GM12878 (cell line): ENCODE results near the gene PKHD1. TPM values are rescaled to one million over a fixed set of nuclear protein-coding genes. Genes with fewer than 3 reads are reported as not detected.
A peak's percentile ranks its signal among the peaks of the same experiment; 100 is the strongest.

ENCODE experiments used
- ATAC-seq: fragments of 200-7000 bp; cut with Tn5 transposase; 3 replicates; pipeline ENCODE4 v1.9.1; 2020; ENCODE audit warnings: mild to moderate bottlenecking, moderate library complexity
- BruUV-seq: library from RNA; stranded (reverse); fragments of 400-500 nt; replicated peaks from 2 replicates; lab custom pipeline; 2021; lab: Mats Ljungman, UMichigan
- CTCF ChIA-PET: fragments of 300-600 bp; sonication (Branson Sonifier 250); formaldehyde crosslinking; extraction: SDS; loops from one replicate; lab custom pipeline; 2021; ENCODE audit warnings: inconsistent platforms; lab: Yijun Ruan, JAX
- POLR2A ChIA-PET: fragments of 350-600 bp; formaldehyde crosslinking; extraction: SDS; loops from one replicate; lab custom pipeline; 2021; ENCODE audit warnings: inconsistent platforms; lab: Charles Lee
- RAD21 ChIA-PET: fragments of 300-600 bp; sonication (Branson Sonifier 250); formaldehyde crosslinking; loops from one replicate; lab custom pipeline; 2023; ENCODE audit warnings: antibody characterized with exemption; ENCODE audit not compliant: unreplicated experiment; lab: Charles Lee
- SMC1A ChIA-PET: fragments of 300-600 bp; sonication (Branson Sonifier 250); formaldehyde crosslinking; loops from one replicate; lab custom pipeline; 2023; ENCODE audit not compliant: unreplicated experiment, uncharacterized antibody; lab: Charles Lee
- DNase-seq: peaks from one replicate; pipeline ENCODE4 v3.0.0-alpha.2; 2011; ENCODE audit warnings: low read depth, low spot score
- FAIRE-seq: peaks from 3 replicates; lab custom pipeline; 2011; peaks lifted over from hg19 to GRCh38; lab: Jason Lieb, UNC
- H2AFZ ChIP-seq: 2 replicates; pipeline ENCODE4 v1.6.0; 2011; ENCODE audit warnings: low read depth, low read length, control low read depth; ENCODE audit not compliant: control insufficient read depth
- H3K27ac ChIP-seq: 2 replicates; pipeline ENCODE4 v1.5.1; 2011; ENCODE audit warnings: control low read depth; ENCODE audit not compliant: control insufficient read depth, insufficient read depth
- H3K27me3 ChIP-seq, 2 experiments: replicated peaks in 1 of 2; 2 replicates each; pipeline versions ENCODE4 v1.6.0 to v1.6.1; 2011; ENCODE audit warnings: low read length in 1 of 2; ENCODE audit not compliant: control insufficient read depth in 2 of 2, insufficient read depth in 2 of 2
- H3K36me3 ChIP-seq, 2 experiments: 2 replicates each; pipeline ENCODE4 v1.5.1; 2011; ENCODE audit warnings: low read length in 1 of 2; ENCODE audit not compliant: control insufficient read depth in 2 of 2, insufficient read depth in 2 of 2
- H3K4me1 ChIP-seq: 2 replicates; pipeline ENCODE4 v1.6.1; 2011; ENCODE audit warnings: mild to moderate bottlenecking, low read length, moderate library complexity, mixed read lengths; ENCODE audit not compliant: control insufficient read depth, insufficient read depth
- H3K4me2 ChIP-seq: 2 replicates; pipeline ENCODE4 v1.6.0; 2011; ENCODE audit warnings: control low read depth; ENCODE audit not compliant: control insufficient read depth, insufficient read depth
- H3K4me3 ChIP-seq: fragments of 200-600 bp; sonication (generic); 2 replicates; pipeline ENCODE4 v1.5.1; 2016
- H3K79me2 ChIP-seq: 2 replicates; pipeline ENCODE4 v1.6.0; 2011; ENCODE audit warnings: low read length; ENCODE audit not compliant: control insufficient read depth, insufficient read depth
- H3K9ac ChIP-seq: 2 replicates; pipeline ENCODE4 v1.8.0; 2011; ENCODE audit warnings: low read length, control low read depth, mixed read lengths; ENCODE audit not compliant: control insufficient read depth, insufficient read depth
- H3K9me3 ChIP-seq: replicated peaks from 3 replicates; pipeline ENCODE4 v1.5.1; 2011; ENCODE audit warnings: mild to moderate bottlenecking, low read length; ENCODE audit not compliant: control insufficient read depth, insufficient read depth
- H4K20me1 ChIP-seq: 2 replicates; pipeline ENCODE4 v1.6.0; 2011; ENCODE audit not compliant: control insufficient read depth, insufficient read depth
- BACH1 ChIP-seq: fragments of 450-650 bp; IDR thresholded peaks from 2 replicates; pipeline ENCODE4 v1.6.1; 2017; ENCODE audit warnings: mild to moderate bottlenecking, borderline replicate concordance
- CEBPB ChIP-seq, 2 experiments: fragments of 150-350 bp in 1 of 2; IDR thresholded peaks; 2 replicates each; pipeline ENCODE4 v1.6.1; 2012 to 2014; ENCODE audit warnings: low read depth in 2 of 2, low read length in 2 of 2, borderline replicate concordance in 1 of 2, inconsistent platforms in 1 of 2
- CHD2 ChIP-seq: IDR thresholded peaks from 2 replicates; pipeline ENCODE4 v1.6.1; 2011; ENCODE audit warnings: low read depth, low read length, improper control_type of control experiment, borderline replicate concordance
- EP300 ChIP-seq, 2 experiments: fragments of 150-350 bp in 1 of 2; IDR thresholded peaks; 2 replicates each; pipeline ENCODE4 v1.6.1; 2011 to 2012; ENCODE audit warnings: low read depth in 2 of 2, low read length in 2 of 2, borderline replicate concordance in 1 of 2, improper control_type of control experiment in 1 of 2, inconsistent platforms in 1 of 2; ENCODE audit not compliant: control insufficient read depth in 1 of 2
- ETV6 ChIP-seq, 2 experiments: fragments of 450-650 bp in 1 of 2; IDR thresholded peaks in 1 of 2; conservative IDR thresholded peaks in 1 of 2; 2 replicates each; pipeline ENCODE4 v1.6.1; 2014; ENCODE audit warnings: antibody characterized with exemption in 1 of 2, borderline replicate concordance in 1 of 2, low read depth in 1 of 2, mild to moderate bottlenecking in 1 of 2, moderate library complexity in 1 of 2
- MTA3 ChIP-seq: IDR thresholded peaks from 2 replicates; pipeline ENCODE4 v1.6.1; 2012; ENCODE audit warnings: low read length, inconsistent platforms, borderline replicate concordance
- MXI1 ChIP-seq: fragments of 150-350 bp; IDR thresholded peaks from 2 replicates; pipeline ENCODE4 v1.6.1; 2011; ENCODE audit warnings: low read depth, mild to moderate bottlenecking, inconsistent platforms, low read length, improper control_type of control experiment
- PAX5 ChIP-seq: IDR thresholded peaks from 2 replicates; pipeline ENCODE4 v1.6.1; 2011; ENCODE audit warnings: low read depth, low read length, borderline replicate concordance
- SIN3A ChIP-seq: IDR thresholded peaks from 2 replicates; pipeline ENCODE4 v1.6.1; 2012; ENCODE audit warnings: low read depth, low read length, improper control_type of control experiment
- TCF7 ChIP-seq: IDR thresholded peaks from 2 replicates; pipeline ENCODE4 v1.6.1; 2014; ENCODE audit warnings: antibody characterized with exemption, borderline replicate concordance
- ZBED1 ChIP-seq: IDR thresholded peaks from 2 replicates; pipeline ENCODE4 v1.6.1; 2016; ENCODE audit warnings: borderline replicate concordance
- ZNF622 ChIP-seq: fragments of 450-650 bp; IDR thresholded peaks from 2 replicates; pipeline ENCODE4 v1.6.1; 2017; ENCODE audit warnings: mild to moderate bottlenecking, inconsistent platforms
- WGBS: methylation state at CpG from one replicate; pipeline ENCODE4 v1.1.6; 2016; ENCODE audit warnings: low lambda C conversion rate; ENCODE audit not compliant: insufficient replicate concordance, insufficient coverage; ENCODE audit errors: missing lambda C conversion rate; 5-methylcytosine and 5-hydroxymethylcytosine counted together
- in situ Hi-C: fragments of 300-500 bp; cut with MboI; formaldehyde crosslinking; loops from 9 replicates; pipeline ENCODE4 v1.14.3; 2018; ENCODE audit warnings: mixed read lengths
- intact Hi-C: fragments of 100-400 bp; cut with micrococcal nuclease; formaldehyde crosslinking; loops from one replicate; pipeline ENCODE4 v1.14.2; 2022; ENCODE audit not compliant: unreplicated experiment
- polyA plus RNA-seq, 11 experiments: library from polyadenylated mRNA; depleted of rRNA in 4 of 11; unstranded in 6 of 11; stranded (reverse) in 5 of 11; fragments of >200 nt; fragmentation: Nextera tagmentation in 4 of 11; fragmentation: Illumina TruSeq in 1 of 11; extraction: Ambion mirVana in 4 of 11; extraction: Trizol in 1 of 11; gene quantifications; 1 replicate in 1 of 11; 2 replicates in 10 of 11; pipeline versions ENCODE4 v1.2.1 to v1.2.3, GENCODE V29; 2011 to 2016; ENCODE audit warnings: inconsistent platforms in 2 of 11, missing spikeins in 2 of 11, low read depth in 1 of 11
- total RNA-seq, 4 experiments: library from RNA; depleted of rRNA in 3 of 4; stranded (reverse); fragments of >200 nt in 3 of 4; fragmentation: Illumina TruSeq in 1 of 4; extraction: Trizol in 1 of 4; gene quantifications; 2 replicates each; pipeline versions ENCODE4 v1.2.1 to v1.2.3, GENCODE V29; 2013 to 2021
- TF ChIP-seq, protein P1 (sequence below): fragments of 450-650 bp; formaldehyde crosslinking; IDR thresholded peaks from 2 replicates; pipeline ENCODE4 v1.4.0; 2022; ENCODE audit warnings: mild to moderate bottlenecking, moderate library complexity
- TF ChIP-seq, protein P2 (sequence below): fragments of 450-650 bp; IDR thresholded peaks from 2 replicates; pipeline ENCODE4 v1.6.1; 2017; ENCODE audit warnings: borderline replicate concordance
- TF ChIP-seq, protein P3 (sequence below): fragments of 450-650 bp; IDR thresholded peaks from 2 replicates; pipeline ENCODE4 v1.6.1; 2017; ENCODE audit warnings: low read depth, mild to moderate bottlenecking, moderate library complexity

The PKHD1 gene
- total and polyA plus RNA-seq, 10 of the 15 experiments (the other 5 are each of a cell fraction or from before 2014, with no cell fraction given) = under 0.01 to 0.90 (median 0.02) TPM; not detected in 1

DNA sequence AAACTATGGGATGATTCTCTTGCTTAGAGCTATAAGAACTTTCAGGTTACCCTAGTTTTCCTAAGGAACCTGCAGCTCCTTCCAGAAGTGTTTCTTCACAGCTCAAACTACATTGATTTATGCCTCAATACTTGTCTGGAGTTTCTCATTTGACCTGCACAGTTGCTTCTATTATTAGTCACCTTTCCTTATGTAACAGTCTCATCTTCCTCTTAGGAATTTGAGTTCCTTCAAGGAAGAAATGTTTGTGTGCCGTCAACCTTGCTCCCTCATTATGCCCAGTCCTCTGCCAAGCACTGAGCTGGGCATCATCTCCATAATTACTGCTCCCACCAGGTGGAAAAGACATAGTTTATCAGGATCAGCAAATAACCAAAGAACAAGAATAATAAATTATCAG, 466.4 kb downstream of the PKHD1 start (continued):
- no peak for TF ChIP-seq ZBED1
- no peak for TF ChIP-seq MXI1
- TF ChIP-seq, protein P1, sequence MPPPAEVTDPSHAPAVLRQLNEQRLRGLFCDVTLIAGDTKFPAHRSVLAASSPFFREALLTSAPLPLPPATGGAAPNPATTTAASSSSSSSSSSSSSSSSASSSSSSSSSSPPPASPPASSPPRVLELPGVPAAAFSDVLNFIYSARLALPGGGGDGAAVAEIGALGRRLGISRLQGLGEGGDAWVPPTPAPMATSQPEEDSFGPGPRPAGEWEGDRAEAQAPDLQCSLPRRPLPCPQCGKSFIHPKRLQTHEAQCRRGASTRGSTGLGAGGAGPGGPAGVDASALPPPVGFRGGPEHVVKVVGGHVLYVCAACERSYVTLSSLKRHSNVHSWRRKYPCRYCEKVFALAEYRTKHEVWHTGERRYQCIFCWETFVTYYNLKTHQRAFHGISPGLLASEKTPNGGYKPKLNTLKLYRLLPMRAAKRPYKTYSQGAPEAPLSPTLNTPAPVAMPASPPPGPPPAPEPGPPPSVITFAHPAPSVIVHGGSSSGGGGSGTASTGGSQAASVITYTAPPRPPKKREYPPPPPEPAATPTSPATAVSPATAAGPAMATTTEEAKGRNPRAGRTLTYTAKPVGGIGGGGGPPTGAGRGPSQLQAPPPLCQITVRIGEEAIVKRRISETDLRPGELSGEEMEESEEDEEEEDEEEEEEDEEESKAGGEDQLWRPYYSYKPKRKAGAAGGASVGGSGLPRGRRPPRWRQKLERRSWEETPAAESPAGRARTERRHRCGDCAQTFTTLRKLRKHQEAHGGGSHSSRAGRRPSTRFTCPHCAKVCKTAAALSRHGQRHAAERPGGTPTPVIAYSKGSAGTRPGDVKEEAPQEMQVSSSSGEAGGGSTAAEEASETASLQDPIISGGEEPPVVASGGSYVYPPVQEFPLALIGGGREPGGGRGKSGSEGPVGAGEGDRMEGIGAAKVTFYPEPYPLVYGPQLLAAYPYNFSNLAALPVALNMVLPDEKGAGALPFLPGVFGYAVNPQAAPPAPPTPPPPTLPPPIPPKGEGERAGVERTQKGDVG (CRISPR knock-in tag) = no peak

DNA sequence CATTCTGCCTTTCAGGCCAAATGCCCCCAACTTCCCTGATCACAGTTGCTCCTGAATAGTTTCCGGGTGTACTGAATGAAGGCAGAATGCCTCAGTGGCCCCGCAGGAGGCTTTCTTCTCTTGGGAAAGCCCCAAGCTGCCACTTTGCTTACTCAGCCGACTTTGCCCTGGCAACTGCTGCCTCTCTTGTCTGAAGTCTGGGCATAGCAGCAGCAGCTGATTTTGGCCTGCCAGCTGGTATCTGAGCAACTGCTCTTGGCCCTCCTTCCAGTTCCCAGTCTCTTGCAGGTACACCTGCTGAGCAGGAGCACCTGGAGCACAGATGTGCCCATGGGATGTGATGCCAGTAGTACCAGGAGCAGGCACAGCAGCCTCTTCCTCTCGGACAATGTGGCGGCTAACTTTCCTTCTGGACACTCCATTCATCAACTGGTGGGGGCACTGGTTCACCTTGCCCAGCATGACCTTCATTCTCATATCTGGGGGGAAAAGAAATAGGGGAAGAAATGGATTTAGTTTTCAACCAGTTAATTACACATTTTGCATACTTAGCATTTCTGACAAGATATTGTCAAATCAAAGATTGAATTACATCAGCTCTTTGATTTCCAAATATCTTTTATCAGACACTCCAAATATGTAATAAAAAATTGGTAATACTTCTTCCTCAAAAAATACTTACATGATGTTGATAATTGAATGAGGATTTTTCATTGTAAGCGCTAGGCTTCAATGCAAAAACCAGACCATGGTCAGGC, 468.2 kb downstream of the PKHD1 start:
- no peaks in the 10 kb centered on the region; a peak in 1 of 4 replicates for H3K27me3 ChIP-seq
- H3K4me3 ChIP-seq = no peak overlapping the region
- ChIA-PET CTCF (interaction anchor here (1.0 to 1.9 kb wide), 5 partner anchors 12 to 49 kb away, joined by 4 to 11 read pairs (median 7); no protein-coding TSS in a partner anchor), POLR2A (interaction anchor here (0.6 kb wide), 1 partner anchor 19 kb away, joined by 5 read pairs; no protein-coding TSS in a partner anchor), RAD21 (no interaction called here), SMC1A (interaction anchor here (1.2 to 2.9 kb wide), 2 partner anchors 10 to 134 kb away, joined by 3 to 19 read pairs; no protein-coding TSS in a partner anchor)
- H4K20me1 ChIP-seq = no peaks in the 10 kb centered on the region
- FAIRE-seq = no peak
- WGBS = 35% methylated on average over 6 of the region's 6 CpGs
- in situ Hi-C loops (no loop called here), intact Hi-C loops (no loop called here)
- H3K36me3 ChIP-seq = no peaks in the 10 kb centered on the region
- H3K9ac ChIP-seq = no peak overlapping the region
- no peaks in the 10 kb centered on the region for H3K79me2 ChIP-seq
- peak; percentile 42; the same call in 2 of the 3 replicates for ATAC-seq
- no peaks in the 10 kb centered on the region for H3K4me1 ChIP-seq
- H3K4me2 ChIP-seq = no peak overlapping the region
- BruUV-seq = no TSS peak
- no peak overlapping the region for H2AFZ ChIP-seq
- DNase-seq = no peak
- H3K27ac ChIP-seq = no peak overlapping the region
- no peaks in the 10 kb centered on the region for H3K9me3 ChIP-seq
- TF ChIP-seq TCF7 (no peak), EP300 (IDR thresholded peaks at IDR 0.05; ENCODE audit: borderline replicate concordance in 1 of 2, control insufficient read depth in 1 of 2, low read depth in 2 of 2, low read length in 2 of 2) (no peak), PAX5 (no peak), SIN3A (no peak), CEBPB (IDR thresholded peaks at IDR 0.05; ENCODE audit: borderline replicate concordance in 1 of 2, low read depth in 2 of 2, low read length in 2 of 2) (no peak), MTA3 (no peak), BACH1 (no peak), CHD2 (no peak), ZNF622 (no peak), ETV6 (conservative IDR thresholded peaks at IDR 0.05 in 1 of 2, IDR thresholded peaks at IDR 0.05 in 1 of 2; ENCODE audit: borderline replicate concordance in 1 of 2, low read depth in 1 of 2) (no peak)
- TF ChIP-seq, protein P2, sequence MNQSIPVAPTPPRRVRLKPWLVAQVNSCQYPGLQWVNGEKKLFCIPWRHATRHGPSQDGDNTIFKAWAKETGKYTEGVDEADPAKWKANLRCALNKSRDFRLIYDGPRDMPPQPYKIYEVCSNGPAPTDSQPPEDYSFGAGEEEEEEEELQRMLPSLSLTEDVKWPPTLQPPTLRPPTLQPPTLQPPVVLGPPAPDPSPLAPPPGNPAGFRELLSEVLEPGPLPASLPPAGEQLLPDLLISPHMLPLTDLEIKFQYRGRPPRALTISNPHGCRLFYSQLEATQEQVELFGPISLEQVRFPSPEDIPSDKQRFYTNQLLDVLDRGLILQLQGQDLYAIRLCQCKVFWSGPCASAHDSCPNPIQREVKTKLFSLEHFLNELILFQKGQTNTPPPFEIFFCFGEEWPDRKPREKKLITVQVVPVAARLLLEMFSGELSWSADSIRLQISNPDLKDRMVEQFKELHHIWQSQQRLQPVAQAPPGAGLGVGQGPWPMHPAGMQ = no peak
- TF ChIP-seq, protein P3, sequence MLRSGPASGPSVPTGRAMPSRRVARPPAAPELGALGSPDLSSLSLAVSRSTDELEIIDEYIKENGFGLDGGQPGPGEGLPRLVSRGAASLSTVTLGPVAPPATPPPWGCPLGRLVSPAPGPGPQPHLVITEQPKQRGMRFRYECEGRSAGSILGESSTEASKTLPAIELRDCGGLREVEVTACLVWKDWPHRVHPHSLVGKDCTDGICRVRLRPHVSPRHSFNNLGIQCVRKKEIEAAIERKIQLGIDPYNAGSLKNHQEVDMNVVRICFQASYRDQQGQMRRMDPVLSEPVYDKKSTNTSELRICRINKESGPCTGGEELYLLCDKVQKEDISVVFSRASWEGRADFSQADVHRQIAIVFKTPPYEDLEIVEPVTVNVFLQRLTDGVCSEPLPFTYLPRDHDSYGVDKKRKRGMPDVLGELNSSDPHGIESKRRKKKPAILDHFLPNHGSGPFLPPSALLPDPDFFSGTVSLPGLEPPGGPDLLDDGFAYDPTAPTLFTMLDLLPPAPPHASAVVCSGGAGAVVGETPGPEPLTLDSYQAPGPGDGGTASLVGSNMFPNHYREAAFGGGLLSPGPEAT = no peak
